Posterior vena cava (tissue), 2 donors: ENCODE measurements around the gene SFXN3. TPM values are rescaled to one million over a fixed set of nuclear protein-coding genes. Genes with fewer than 3 reads are reported as not detected.

Source experiments
- DNase-seq: peaks from one replicate; pipeline ENCODE4 v3.0.0-alpha.2; 2020; ENCODE audit warnings: low spot score
- intact Hi-C, 2 donors: fragments of 100-400 bp; cut with DNase I; formaldehyde crosslinking; loops; one replicate each; pipeline versions ENCODE4 v1.14.1 to v1.14.2; 2022 to 2023
- total RNA-seq, 2 donors: library from RNA; stranded (reverse); fragmentation: NEBNext Ultra II Directional; extraction: Animal tissue kit (Norgen Biotek cat#: 25700); gene quantifications; one replicate each; pipeline ENCODE4 v1.2.1, GENCODE V29; 2021
- donor health status: DM: yes; HTN: yes; CAD: no.
- donor health status: DM: yes; HTN: yes; CAD: no.

Gene SFXN3
- total RNA-seq, 2 donors from 2014 or later: 72.7 to 79.5 TPM

- peak; percentile 95 for DNase-seq
- intact Hi-C loops: loop anchor here in 1 of 2 donors (2.0 kb wide), 1 partner anchor 14 kb away; no protein-coding TSS in a partner anchor
These were observed 31.9 kb upstream of the SFXN3 start for GRCh38 chr10:100998991-100999741.

- intact Hi-C loops: loop anchor here in 1 of 2 donors (2.0 kb wide), 1 partner anchor 13 kb away; no protein-coding TSS in a partner anchor
These were observed 31.3 kb upstream of the SFXN3 start, which contains the start of gene LZTS2 for GRCh38 chr10:100999742-101000126. Gene LZTS2, plus strand, starts transcription at chr10:100999808. Its CDS starts 2,731 bp downstream, at chr10:101002539.

GRCh38 chr10:101000127-101000914 lies 30.7 kb upstream of the SFXN3 start:
- intact Hi-C loops: no loop called here
- peak; percentile 82 for DNase-seq

More at GRCh38 chr10:100999742-101000126, 31.3 kb upstream of the SFXN3 start, which contains the start of gene LZTS2:
- DNase-seq: no peak

- peak; percentile 97 for DNase-seq
- intact Hi-C loops: no loop called here
These were observed 29.9 kb upstream of the SFXN3 start for GRCh38 chr10:101000915-101001658.

- no peak for DNase-seq
- intact Hi-C loops: no loop called here
These were observed 29.4 kb upstream of the SFXN3 start for GRCh38 chr10:101001659-101002035.

GRCh38 chr10:101002456-101002855 lies 28.6 kb upstream of the SFXN3 start:
- intact Hi-C loops: no loop called here
- no peak for DNase-seq

GRCh38 chr10:101003639-101004206 lies 27.3 kb upstream of the SFXN3 start:
- no peak for DNase-seq
- intact Hi-C loops: no loop called here

- intact Hi-C loops: no loop called here
- no peak for DNase-seq
These were observed 25.7 kb upstream of the SFXN3 start for GRCh38 chr10:101005361-101005760.

- intact Hi-C loops: no loop called here
- DNase-seq: no peak
These were observed 25.0 kb upstream of the SFXN3 start for GRCh38 chr10:101005869-101006567.

- intact Hi-C loops: no loop called here
- DNase-seq: no peak
These were observed 24.4 kb upstream of the SFXN3 start for GRCh38 chr10:101006593-101007098.

- no peak for DNase-seq
- intact Hi-C loops: no loop called here
These were observed 23.8 kb upstream of the SFXN3 start for GRCh38 chr10:101007099-101007711.

GRCh38 chr10:101007915-101008822 lies 22.9 kb upstream of the SFXN3 start:
- intact Hi-C loops: no loop called here
- DNase-seq: no peak

GRCh38 chr10:101008823-101009423 lies 22.1 kb upstream of the SFXN3 start:
- intact Hi-C loops: no loop called here
- no peak for DNase-seq

GRCh38 chr10:101010329-101010728 lies 20.7 kb upstream of the SFXN3 start:
- no peak for DNase-seq
- intact Hi-C loops: no loop called here

- no peak for DNase-seq
- intact Hi-C loops: loop anchor here in 1 of 2 donors (2.0 kb wide), 1 partner anchor 13 kb away; the partner anchor contains the start of gene LZTS2
These were observed 19.3 kb upstream of the SFXN3 start for GRCh38 chr10:101011517-101012423.
